H9 (cell line): Measurements from ENCODE around the gene C1orf74. TPM values are rescaled to one million over a fixed set of nuclear protein-coding genes. Genes with fewer than 3 reads are reported as not detected.

ENCODE experiments used
- DNase-seq: peaks from one replicate; pipeline ENCODE4 v3.0.0-alpha.2; 2017
- H2AFZ ChIP-seq: one replicate; pipeline ENCODE4 v1.6.1; 2013; ENCODE audit warnings: mild to moderate bottlenecking, low read length, control low read depth, moderate library complexity
- H2AK5ac ChIP-seq: 2 replicates; pipeline ENCODE4 v1.6.1; 2013; ENCODE audit warnings: low read length, control low read depth, mixed read lengths; ENCODE audit not compliant: insufficient read length
- H2BK120ac ChIP-seq: one replicate; pipeline ENCODE4 v1.6.1; 2013; ENCODE audit warnings: low read depth, mild to moderate bottlenecking, low read length, control low read depth, inconsistent platforms; ENCODE audit not compliant: poor library complexity, severe bottlenecking
- H2BK12ac ChIP-seq: 2 replicates; pipeline ENCODE4 v1.6.1; 2013; ENCODE audit warnings: low read length, control low read depth, mixed read lengths, low read depth; ENCODE audit not compliant: insufficient read length
- H2BK15ac ChIP-seq: 2 replicates; pipeline ENCODE4 v1.6.1; 2013; ENCODE audit warnings: low read depth, low read length, control low read depth
- H2BK20ac ChIP-seq: one replicate; pipeline ENCODE4 v1.6.1; 2013; ENCODE audit warnings: low read depth, mild to moderate bottlenecking, low read length, control low read depth, inconsistent platforms; ENCODE audit not compliant: poor library complexity, severe bottlenecking
- H2BK5ac ChIP-seq: 2 replicates; pipeline ENCODE4 v1.6.1; 2013; ENCODE audit warnings: low read length, control low read depth, mixed read lengths; ENCODE audit not compliant: insufficient read length
- H3K14ac ChIP-seq: 2 replicates; pipeline ENCODE4 v1.6.1; 2013; ENCODE audit warnings: low read length, control low read depth; ENCODE audit not compliant: insufficient read depth
- H3K18ac ChIP-seq: 2 replicates; pipeline ENCODE4 v1.6.1; 2013; ENCODE audit warnings: low read depth, mild to moderate bottlenecking, mixed read lengths, low read length, control low read depth; ENCODE audit not compliant: insufficient read length
- H3K23ac ChIP-seq: 2 replicates; pipeline ENCODE4 v1.6.1; 2013; ENCODE audit warnings: low read length, control low read depth, mixed read lengths, low read depth; ENCODE audit not compliant: insufficient read length
- H3K23me2 ChIP-seq: 2 replicates; pipeline ENCODE4 v1.6.1; 2013; ENCODE audit warnings: low read depth, mild to moderate bottlenecking, mixed read lengths, low read length, control low read depth; ENCODE audit not compliant: insufficient read length, poor library complexity, severe bottlenecking
- H3K27ac ChIP-seq: 2 replicates; pipeline ENCODE4 v1.5.1; 2013; ENCODE audit warnings: low read length, control low read depth, mixed read lengths, low read depth; ENCODE audit not compliant: insufficient read length
- H3K27me3 ChIP-seq: 2 replicates; pipeline ENCODE4 v1.6.1; 2013; ENCODE audit warnings: low read length, control low read depth, inconsistent platforms; ENCODE audit not compliant: insufficient read depth
- H3K4ac ChIP-seq: 2 replicates; pipeline ENCODE4 v1.6.1; 2013; ENCODE audit warnings: low read depth, mild to moderate bottlenecking, control low read depth, inconsistent platforms, low read length, moderate library complexity
- H3K4me1 ChIP-seq: 2 replicates; pipeline ENCODE4 v1.6.1; 2013; ENCODE audit warnings: low read length, control low read depth, inconsistent platforms; ENCODE audit not compliant: insufficient read depth
- H3K4me2 ChIP-seq: 2 replicates; pipeline ENCODE4 v1.6.1; 2013; ENCODE audit warnings: low read length, control low read depth, mixed read lengths; ENCODE audit not compliant: insufficient read length, insufficient read depth
- H3K56ac ChIP-seq: 2 replicates; pipeline ENCODE4 v1.6.1; 2013; ENCODE audit warnings: low read depth, mild to moderate bottlenecking, mixed read lengths, low read length, control low read depth; ENCODE audit not compliant: insufficient read length
- H3K79me1 ChIP-seq: 2 replicates; pipeline ENCODE4 v1.6.1; 2013; ENCODE audit warnings: low read depth, mild to moderate bottlenecking, moderate library complexity, low read length, control low read depth, inconsistent platforms; ENCODE audit not compliant: insufficient read depth, poor library complexity, severe bottlenecking
- H3K79me2 ChIP-seq: 2 replicates; pipeline ENCODE4 v1.6.1; 2013; ENCODE audit warnings: low read length, control low read depth, inconsistent platforms; ENCODE audit not compliant: insufficient read depth
- H3K9ac ChIP-seq: 2 replicates; pipeline ENCODE4 v1.6.1; 2013; ENCODE audit warnings: low read length, control low read depth, mixed read lengths; ENCODE audit not compliant: insufficient read length; ENCODE audit errors: extremely low read depth
- H3K9me3 ChIP-seq: one replicate; pipeline ENCODE4 v1.6.1; 2013; ENCODE audit warnings: low read depth, low read length, inconsistent platforms; ENCODE audit not compliant: control insufficient read depth
- H3T11ph ChIP-seq: one replicate; pipeline ENCODE4 v1.6.1; 2013; ENCODE audit warnings: mild to moderate bottlenecking, low read length, control low read depth, inconsistent platforms
- H4K20me1 ChIP-seq: one replicate; pipeline ENCODE4 v1.6.1; 2013; ENCODE audit not compliant: control insufficient read depth, insufficient read length, insufficient read depth
- H4K5ac ChIP-seq: 2 replicates; pipeline ENCODE4 v1.6.1; 2013; ENCODE audit warnings: low read depth, mild to moderate bottlenecking, mixed read lengths, low read length, control low read depth; ENCODE audit not compliant: insufficient read length
- H4K8ac ChIP-seq: replicated peaks from 2 replicates; pipeline ENCODE4 v1.6.1; 2013; ENCODE audit warnings: low read length, control low read depth, mixed read lengths, low read depth; ENCODE audit not compliant: insufficient read length
- H4K91ac ChIP-seq: 2 replicates; pipeline ENCODE4 v1.6.1; 2013; ENCODE audit warnings: low read depth, mild to moderate bottlenecking, moderate library complexity, mixed read lengths, low read length, control low read depth; ENCODE audit not compliant: insufficient read length
- H3K27ac Mint-ChIP-seq, 3 experiments: 2 replicates in 2 of 3; 3 replicates in 1 of 3; pipeline ENCODE4 v1.8.0; 2020 to 2021; ENCODE audit warnings: mixed read lengths in 3 of 3, mild to moderate bottlenecking in 1 of 3, moderate library complexity in 1 of 3
- H3K27me3 Mint-ChIP-seq: 2 replicates; pipeline ENCODE4 v1.8.0; 2021; ENCODE audit warnings: low read depth, mild to moderate bottlenecking, moderate library complexity, mixed read lengths
- H3K36me3 Mint-ChIP-seq, 3 experiments: 2 replicates in 2 of 3; 3 replicates in 1 of 3; pipeline ENCODE4 v1.8.0; 2020 to 2021; ENCODE audit warnings: low read depth in 3 of 3, mixed read lengths in 3 of 3; ENCODE audit not compliant: insufficient read depth in 1 of 3
- H3K4me1 Mint-ChIP-seq, 2 experiments: 2 replicates each; pipeline ENCODE4 v1.8.0; 2020; ENCODE audit warnings: mixed read lengths in 2 of 2
- H3K4me3 Mint-ChIP-seq, 2 experiments: 2 replicates in 1 of 2; 3 replicates in 1 of 2; pipeline ENCODE4 v1.8.0; 2020 to 2021; ENCODE audit warnings: mild to moderate bottlenecking in 2 of 2, mixed read lengths in 2 of 2, moderate library complexity in 1 of 2
- H3K9me3 Mint-ChIP-seq, 2 experiments: 2 replicates in 1 of 2; 3 replicates in 1 of 2; pipeline ENCODE4 v1.8.0; 2020; ENCODE audit warnings: mild to moderate bottlenecking in 2 of 2, mixed read lengths in 2 of 2, moderate library complexity in 1 of 2
- CTCF ChIP-seq: fragments of 200-600 bp; sonication (generic); conservative IDR thresholded peaks from 3 replicates; pipeline ENCODE4 v1.8.0; 2021; ENCODE audit warnings: antibody characterized with exemption, mild to moderate bottlenecking
- WGBS: extraction: QIAGEN DNeasy Blood & Tissue Kit; methylation state at CpG from one replicate; pipeline ENCODE4 v1.1.7; 2013; ENCODE audit warnings: missing lambda C conversion rate, low lambda C conversion rate, mixed read lengths; ENCODE audit not compliant: insufficient read length; ENCODE audit errors: extremely low coverage; 5-methylcytosine and 5-hydroxymethylcytosine counted together
- total RNA-seq: library from RNA; stranded (reverse); gene quantifications from 2 replicates; pipeline ENCODE4 v1.2.1, GENCODE V29; 2021

The C1orf74 gene
- total RNA-seq, 1 experiment from 2014 or later: 2.4 TPM

DNA sequence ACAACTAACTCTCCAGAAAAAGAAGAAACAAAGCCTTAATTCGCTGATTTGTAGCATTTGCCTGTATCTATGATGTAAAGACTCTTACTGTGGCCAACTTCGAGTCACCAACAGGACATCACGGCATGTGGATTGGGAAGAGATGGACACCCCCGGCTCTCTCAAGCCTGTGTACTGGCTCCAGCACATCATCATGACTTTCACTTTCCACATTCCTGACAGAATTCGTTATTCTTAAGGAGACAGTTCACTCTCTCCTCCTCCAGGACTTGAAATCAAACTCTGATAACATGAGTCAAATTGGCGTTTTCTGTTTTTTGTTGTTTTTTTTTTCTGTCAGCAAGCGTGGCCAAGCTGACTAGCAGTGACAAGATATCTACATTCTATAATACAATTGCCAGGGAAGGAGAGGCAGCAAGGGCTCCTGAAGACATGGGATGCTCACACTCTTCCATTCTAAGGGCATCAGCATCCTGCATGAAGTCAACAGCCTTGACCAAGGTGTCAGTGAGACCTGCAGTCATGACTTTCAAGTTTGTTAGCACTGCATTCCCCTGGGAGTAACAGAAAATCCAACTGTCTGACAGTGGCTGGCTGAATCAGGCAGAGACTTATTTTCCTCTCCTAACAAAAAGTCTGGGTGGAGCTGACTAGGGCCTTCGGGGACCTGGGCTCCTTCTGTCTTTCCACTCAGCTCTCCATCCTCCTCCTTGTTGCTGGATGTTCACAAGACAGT, 41.8 kb downstream of the C1orf74 start:
- WGBS: no CpG with 5 or more reads among the region's 8 CpGs
- Histone ChIP-seq H2AFZ (no peak overlapping the region), H3K4me1 (no peaks in the 10 kb centered on the region), H3K79me2 (no peaks in the 10 kb centered on the region), H2BK15ac (no peak overlapping the region), H3K27me3 (no peaks in the 10 kb centered on the region; the same call in 1 of the 2 replicates), H3K23ac (no peak overlapping the region), H3K14ac (no peak overlapping the region), H3K4ac (no peak overlapping the region), H3K9ac (no peak overlapping the region), H3K56ac (no peak overlapping the region), H3K9me3 (no peaks in the 10 kb centered on the region), H4K5ac (no peak overlapping the region), H2BK12ac (no peak overlapping the region), H4K91ac (no peak overlapping the region), H2BK120ac (no peak overlapping the region), H3K79me1 (no peaks in the 10 kb centered on the region), H2BK5ac (no peak overlapping the region), H4K20me1 (no peaks in the 10 kb centered on the region), H4K8ac (no peak overlapping the region), H3K23me2 (no peaks in the 10 kb centered on the region), H2AK5ac (no peak overlapping the region), H3K4me2 (no peak overlapping the region), H3K18ac (no peak overlapping the region), H3K27ac (no peak overlapping the region), H2BK20ac (no peak overlapping the region), H3T11ph (no peak overlapping the region)
- peaks cover 56% of the 10 kb centered on the region for H3K27me3 Mint-ChIP-seq
- no peak overlapping the region for H3K4me3 Mint-ChIP-seq
- H3K4me1 Mint-ChIP-seq: peaks cover 4% of the 10 kb centered on the region in 2 experiments; a peak in 2 of 4 replicates
- no peak overlapping the region for H3K27ac Mint-ChIP-seq
- no peaks in the 10 kb centered on the region for H3K9me3 Mint-ChIP-seq
- no peaks in the 10 kb centered on the region for H3K36me3 Mint-ChIP-seq
- no peak for DNase-seq
- TF ChIP-seq CTCF: no peak
